Right lobe of liver (tissue), 6 donors: Measurements from ENCODE around the gene SNRPA1. TPM values are rescaled to one million over a fixed set of nuclear protein-coding genes. Genes with fewer than 3 reads are reported as not detected.
A peak's percentile ranks its signal among the peaks of the same experiment; 100 is the strongest.

Experiments
- ATAC-seq, 4 donors: fragments of 200-7000 bp; cut with Tn5 transposase; one replicate each; pipeline ENCODE4 v1.9.1; 2020; ENCODE audit warnings: mild to moderate bottlenecking in 4 of 4, moderate library complexity in 4 of 4
- DNase-seq, 3 donors: peaks; one replicate each; pipeline ENCODE4 v3.0.0-alpha.2; 2020
- H3K27ac ChIP-seq, 3 donors: fragments of 200-600 bp; one replicate each; pipeline ENCODE4 v1.8.0; 2022
- H3K27me3 ChIP-seq, 2 donors: fragments of 200-600 bp; one replicate each; pipeline ENCODE4 v1.8.0; 2022
- H3K36me3 ChIP-seq, 4 donors: fragments of 200-600 bp; sonication (generic) in 1 of 4; one replicate each; pipeline versions ENCODE4 v1.5.1 to v1.8.0; 2017 to 2022; ENCODE audit warnings: control low read depth in 1 of 4
- H3K4me1 ChIP-seq, 4 donors: fragments of 200-600 bp; sonication (generic) in 1 of 4; one replicate each; pipeline versions ENCODE4 v1.5.1 to v1.8.0; 2017 to 2022; ENCODE audit warnings: control low read depth in 1 of 4
- H3K4me3 ChIP-seq, 3 donors: fragments of 200-600 bp; one replicate each; pipeline ENCODE4 v1.8.0; 2022
- H3K9me3 ChIP-seq, 4 donors: fragments of 200-600 bp; sonication (generic) in 1 of 4; one replicate each; pipeline versions ENCODE4 v1.5.1 to v1.8.0; 2017 to 2022; ENCODE audit warnings: control low read depth in 1 of 4
- CTCF ChIP-seq, 4 donors: fragments of 200-600 bp in 3 of 4; fragments of 450-650 bp in 1 of 4; IDR thresholded peaks; one replicate each; pipeline versions ENCODE4 v1.5.1 to v1.8.0; 2016 to 2022; ENCODE audit warnings: antibody characterized with exemption in 4 of 4, mild to moderate bottlenecking in 2 of 4
- POLR2A ChIP-seq: fragments of 450-650 bp; IDR thresholded peaks from one replicate; pipeline ENCODE4 v1.6.1; 2017; ENCODE audit warnings: antibody characterized with exemption, mild to moderate bottlenecking
- WGBS: methylation state at CpG from one replicate; pipeline ENCODE4 v1.1.6; 2018; ENCODE audit warnings: low coverage, low lambda C conversion rate; ENCODE audit not compliant: insufficient coverage; ENCODE audit errors: missing lambda C conversion rate; 5-methylcytosine and 5-hydroxymethylcytosine counted together
- intact Hi-C, 2 donors: fragments of 100-400 bp; cut with DNase I; formaldehyde crosslinking; loops; one replicate each; pipeline versions ENCODE4 v1.11.2 to v1.14.1; 2022
- total RNA-seq, 6 experiments: library from RNA; depleted of rRNA in 2 of 6; stranded (reverse); fragments of >200 nt in 2 of 6; fragmentation: NEBNext Ultra II Directional in 3 of 6; extraction: Animal tissue kit (Norgen Biotek cat#: 25700) in 3 of 6; gene quantifications; one replicate each; pipeline versions ENCODE4 v1.1.0 to v1.2.4, GENCODE V29; 2016 to 2023
- donor health status: DM: no; HTN: yes; CAD: no.
- donor health status: DM: no; HTN: no; CAD: no.
- donor health status: DM: no; HTN: no; CAD: no.
- donor health status: DM: no; HTN: yes; CAD: no.
- donor health status: DM: no; HTN: yes; CAD: no.

SNRPA1 gene
- total RNA-seq, 6 experiments from 2014 or later: 17.7 to 28.6 (median 24.1) TPM

GRCh38 chr15:101307897-101308603 lies 13.0 kb upstream of the SNRPA1 start:
- Histone ChIP-seq H3K27me3 (no peaks in the 10 kb centered on the region), H3K27ac (no peak overlapping the region), H3K4me1 (no peaks in the 10 kb centered on the region), H3K4me3 (no peak overlapping the region), H3K36me3 (peaks cover 0 to 50% (median 17%) of the 10 kb centered on the region in 4 donors), H3K9me3 (no peaks in the 10 kb centered on the region)
- intact Hi-C loops: loop anchor here (2.0 to 10.0 kb wide), 3 partner anchors 49 to 337 kb away; no protein-coding TSS in a partner anchor
- peak in 1 of 4 donors; percentile 4 for ATAC-seq
- peak in 1 of 3 donors; percentile 45 for DNase-seq
- TF ChIP-seq POLR2A: no peak
- TF ChIP-seq CTCF (IDR thresholded peaks at IDR 0.05): no peak
- WGBS: 94% methylated on average over 6 of the region's 16 CpGs

- ATAC-seq: peak; percentile 4 to 23 (median 14)
- peaks cover 0 to 53% (median 20%) of the 10 kb centered on the region in 4 donors for H3K36me3 ChIP-seq
Observed at GRCh38 chr15:101307048-101307896, 12.2 kb upstream of the SNRPA1 start.

GRCh38 chr15:101306341-101307047 lies 11.4 kb upstream of the SNRPA1 start:
- no peak for TF ChIP-seq CTCF (IDR thresholded peaks at IDR 0.05)
- TF ChIP-seq POLR2A: no peak
- DNase-seq: peak in 1 of 3 donors; percentile 31
- H3K4me1 ChIP-seq: no peaks in the 10 kb centered on the region
- no peaks in the 10 kb centered on the region for H3K27me3 ChIP-seq
- H3K36me3 ChIP-seq: peaks cover 0 to 53% (median 20%) of the 10 kb centered on the region in 4 donors
- peak in 2 of 4 donors; percentile 2 for ATAC-seq
- WGBS: 83% methylated on average over 3 of the region's 10 CpGs
- intact Hi-C loops: loop anchor here (10.0 kb wide), 2 partner anchors 188 to 338 kb away; no protein-coding TSS in a partner anchor
- no peak overlapping the region for H3K27ac ChIP-seq
- no peaks in the 10 kb centered on the region for H3K9me3 ChIP-seq
- no peak overlapping the region for H3K4me3 ChIP-seq

More at GRCh38 chr15:101307048-101307896, 12.2 kb upstream of the SNRPA1 start:
- WGBS: 73% methylated on average over 3 of the region's 24 CpGs
- no peaks in the 10 kb centered on the region for H3K27me3 ChIP-seq
- no peak overlapping the region for H3K4me3 ChIP-seq
- no peaks in the 10 kb centered on the region for H3K9me3 ChIP-seq
- no peak overlapping the region for H3K27ac ChIP-seq
- TF ChIP-seq POLR2A: no peak
- no peak for TF ChIP-seq CTCF (IDR thresholded peaks at IDR 0.05)
- DNase-seq: peak in 1 of 3 donors; percentile 34
- no peaks in the 10 kb centered on the region for H3K4me1 ChIP-seq
- intact Hi-C loops: loop anchor here (10.0 kb wide), 2 partner anchors 188 to 338 kb away; no protein-coding TSS in a partner anchor

GRCh38 chr15:101305820-101306255 lies 10.8 kb upstream of the SNRPA1 start:
- no peak for TF ChIP-seq CTCF (IDR thresholded peaks at IDR 0.05)
- TF ChIP-seq POLR2A: no peak
- Histone ChIP-seq H3K4me1 (no peaks in the 10 kb centered on the region), H3K4me3 (no peak overlapping the region), H3K27me3 (no peaks in the 10 kb centered on the region), H3K9me3 (no peaks in the 10 kb centered on the region), H3K27ac (no peak overlapping the region), H3K36me3 (peaks cover 0 to 52% (median 18%) of the 10 kb centered on the region in 4 donors)
- DNase-seq (peak in 2 of 3 donors; percentile 29 to 44), ATAC-seq (peak in 1 of 4 donors; percentile 6)
- WGBS: 33% methylated on average over 1 of the region's 8 CpGs
- intact Hi-C loops: loop anchor here (10.0 kb wide), 2 partner anchors 189 to 339 kb away; no protein-coding TSS in a partner anchor
